ENCODE results near the gene CTR9. TPM values are rescaled to one million over a fixed set of nuclear protein-coding genes. Genes with fewer than 3 reads are reported as not detected.

Gene CTR9
- total RNA-seq, 1 donor from 2014 or later: 3.1 TPM

- peak overlapping the region in 1 of 2 donors; percentile 91 for H3K4me3 ChIP-seq
- intact Hi-C loops (cut with DNase I): no loop called here
Observed at GRCh38 chr11:10752486-10752885, 1.4 kb downstream of the CTR9 start.

GRCh38 chr11:10758957-10759356, 7.9 kb downstream of the CTR9 start:
- no peaks in the 10 kb centered on the region for H3K9me3 ChIP-seq
- no peak for DNase-seq (ENCODE audit: low spot score in 2 of 2)
- no peaks in the 10 kb centered on the region for H3K27me3 ChIP-seq
- H3K36me3 ChIP-seq: peaks cover 66 to 91% of the 10 kb centered on the region in 2 donors
- TF ChIP-seq CTCF (IDR thresholded peaks at IDR 0.05): no peak
- intact Hi-C loops (cut with DNase I): no loop called here
- H3K27ac ChIP-seq: no peak overlapping the region
- H3K4me3 ChIP-seq: no peak overlapping the region
- no peaks in the 10 kb centered on the region for H3K4me1 ChIP-seq

More at GRCh38 chr11:10752486-10752885, 1.4 kb downstream of the CTR9 start:
- TF ChIP-seq CTCF (IDR thresholded peaks at IDR 0.05): no peak
- Histone ChIP-seq H3K4me1 (peaks cover 0 to 11% of the 10 kb centered on the region in 2 donors), H3K36me3 (peaks cover 21 to 32% of the 10 kb centered on the region in 2 donors), H3K27me3 (no peaks in the 10 kb centered on the region), H3K9me3 (no peaks in the 10 kb centered on the region), H3K27ac (no peak overlapping the region)
- DNase-seq (ENCODE audit: low spot score in 2 of 2): no peak

GRCh38 chr11:10761085-10761698, 10.1 kb downstream of the CTR9 start:
- no peak for DNase-seq (ENCODE audit: low spot score in 2 of 2)
- TF ChIP-seq CTCF (IDR thresholded peaks at IDR 0.05): no peak

GRCh38 chr11:10762185-10762584, 11.1 kb downstream of the CTR9 start:
- no peaks in the 10 kb centered on the region for H3K27me3 ChIP-seq
- H3K9me3 ChIP-seq: no peaks in the 10 kb centered on the region
- H3K27ac ChIP-seq: no peak overlapping the region
- intact Hi-C loops (cut with DNase I): no loop called here
- H3K36me3 ChIP-seq: peaks cover 72 to 87% of the 10 kb centered on the region in 2 donors
- no peak for TF ChIP-seq CTCF (IDR thresholded peaks at IDR 0.05)
- no peak overlapping the region for H3K4me3 ChIP-seq
- H3K4me1 ChIP-seq: no peaks in the 10 kb centered on the region
- no peak for DNase-seq (ENCODE audit: low spot score in 2 of 2)

More at GRCh38 chr11:10761085-10761698, 10.1 kb downstream of the CTR9 start:
- intact Hi-C loops (cut with DNase I): no loop called here
- H3K4me1 ChIP-seq: no peaks in the 10 kb centered on the region
- H3K4me3 ChIP-seq: no peak overlapping the region
- no peaks in the 10 kb centered on the region for H3K27me3 ChIP-seq
- H3K36me3 ChIP-seq: peaks cover 74 to 95% of the 10 kb centered on the region in 2 donors
- H3K9me3 ChIP-seq: no peaks in the 10 kb centered on the region
- H3K27ac ChIP-seq: no peak overlapping the region

- no peak overlapping the region for H3K4me3 ChIP-seq
- no peak for DNase-seq (ENCODE audit: low spot score in 2 of 2)
- intact Hi-C loops (cut with DNase I): no loop called here
- H3K27ac ChIP-seq: no peak overlapping the region
- H3K9me3 ChIP-seq: no peaks in the 10 kb centered on the region
- peaks cover 64 to 79% of the 10 kb centered on the region in 2 donors for H3K36me3 ChIP-seq
- H3K27me3 ChIP-seq: no peaks in the 10 kb centered on the region
- no peaks in the 10 kb centered on the region for H3K4me1 ChIP-seq
- no peak for TF ChIP-seq CTCF (IDR thresholded peaks at IDR 0.05)
Observed at GRCh38 chr11:10762913-10763421, 11.9 kb downstream of the CTR9 start.

All from ascending aorta (tissue), 2 donors.